Epithelial cell of esophagus (primary cell): ENCODE results near the gene MRPS26.

Experiments
- DNase-seq: peaks from one replicate; pipeline ENCODE4 v3.0.0; 2010; ENCODE audit warnings: low read depth
- H3K4me3 ChIP-seq: 2 replicates; pipeline ENCODE4 v1.5.1; 2011; ENCODE audit warnings: mild to moderate bottlenecking, low read length, control low read depth
- TF ChIP-seq, protein P1 (sequence below): IDR thresholded peaks from 2 replicates; pipeline ENCODE4 v1.5.1; 2011; ENCODE audit warnings: low read depth, mild to moderate bottlenecking, low read length, control low read depth, inconsistent platforms; ENCODE audit not compliant: insufficient read depth; ENCODE audit errors: missing control alignments

The MRPS26 gene

DNA sequence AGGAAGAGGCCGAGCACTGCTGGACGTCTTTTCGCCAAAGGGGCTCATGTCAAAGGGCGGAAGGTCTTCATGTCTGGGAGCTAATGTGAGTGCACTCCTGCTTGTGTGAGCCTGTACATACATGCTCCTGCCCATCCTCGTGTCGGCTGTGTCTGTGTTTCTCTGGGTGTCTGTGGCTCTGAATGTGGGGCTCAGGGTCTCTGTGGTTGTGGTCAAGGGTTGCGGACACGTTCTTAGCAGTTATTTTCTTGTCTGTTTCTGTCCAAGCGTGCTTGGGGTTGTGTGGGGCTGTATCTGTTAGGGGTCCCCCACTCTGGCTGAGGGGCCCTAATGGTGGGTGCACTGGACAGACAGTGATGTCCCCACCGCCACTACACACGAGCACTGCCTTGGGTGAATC lies 35.8 kb downstream of the MRPS26 start:
- TF ChIP-seq, protein P1, sequence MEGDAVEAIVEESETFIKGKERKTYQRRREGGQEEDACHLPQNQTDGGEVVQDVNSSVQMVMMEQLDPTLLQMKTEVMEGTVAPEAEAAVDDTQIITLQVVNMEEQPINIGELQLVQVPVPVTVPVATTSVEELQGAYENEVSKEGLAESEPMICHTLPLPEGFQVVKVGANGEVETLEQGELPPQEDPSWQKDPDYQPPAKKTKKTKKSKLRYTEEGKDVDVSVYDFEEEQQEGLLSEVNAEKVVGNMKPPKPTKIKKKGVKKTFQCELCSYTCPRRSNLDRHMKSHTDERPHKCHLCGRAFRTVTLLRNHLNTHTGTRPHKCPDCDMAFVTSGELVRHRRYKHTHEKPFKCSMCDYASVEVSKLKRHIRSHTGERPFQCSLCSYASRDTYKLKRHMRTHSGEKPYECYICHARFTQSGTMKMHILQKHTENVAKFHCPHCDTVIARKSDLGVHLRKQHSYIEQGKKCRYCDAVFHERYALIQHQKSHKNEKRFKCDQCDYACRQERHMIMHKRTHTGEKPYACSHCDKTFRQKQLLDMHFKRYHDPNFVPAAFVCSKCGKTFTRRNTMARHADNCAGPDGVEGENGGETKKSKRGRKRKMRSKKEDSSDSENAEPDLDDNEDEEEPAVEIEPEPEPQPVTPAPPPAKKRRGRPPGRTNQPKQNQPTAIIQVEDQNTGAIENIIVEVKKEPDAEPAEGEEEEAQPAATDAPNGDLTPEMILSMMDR: no peak
- H3K4me3 ChIP-seq: no peak overlapping the region
- no peak for DNase-seq

DNA sequence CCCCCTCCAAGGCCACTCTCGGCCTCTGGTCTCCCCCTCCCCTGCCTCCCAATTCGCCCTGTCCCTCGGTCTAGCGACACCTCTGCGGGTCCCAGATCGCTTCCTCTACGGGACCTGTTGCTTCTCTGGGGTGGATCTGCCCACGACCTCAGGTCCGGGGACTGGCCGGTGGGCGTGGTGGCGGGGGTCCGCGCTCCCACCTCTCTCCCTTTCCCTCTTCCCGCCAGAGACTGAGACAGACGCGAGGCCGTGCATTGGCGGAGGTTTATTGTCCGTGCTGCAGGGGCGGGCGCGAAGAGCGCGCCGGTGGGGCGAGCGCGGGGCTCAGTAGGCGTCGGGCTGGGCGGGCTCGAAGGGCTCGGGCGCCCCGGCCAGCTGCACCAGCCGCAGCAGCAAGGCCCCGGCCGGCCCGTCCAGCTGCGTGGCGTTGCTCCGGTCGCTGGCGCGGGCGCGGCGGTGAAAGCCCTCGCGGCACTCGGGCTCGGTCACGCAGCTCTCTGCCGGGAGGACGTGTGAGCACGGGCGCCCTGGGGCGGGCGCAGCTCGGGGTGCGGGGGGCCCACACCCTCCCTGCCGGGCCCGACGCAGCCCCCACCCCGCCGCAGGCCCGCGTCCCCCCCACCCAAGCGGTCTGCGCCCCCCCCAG lies 36.6 kb downstream of the MRPS26 start:
- DNase-seq: no peak
- no peak overlapping the region for H3K4me3 ChIP-seq
- TF ChIP-seq, protein P1: no peak

DNA sequence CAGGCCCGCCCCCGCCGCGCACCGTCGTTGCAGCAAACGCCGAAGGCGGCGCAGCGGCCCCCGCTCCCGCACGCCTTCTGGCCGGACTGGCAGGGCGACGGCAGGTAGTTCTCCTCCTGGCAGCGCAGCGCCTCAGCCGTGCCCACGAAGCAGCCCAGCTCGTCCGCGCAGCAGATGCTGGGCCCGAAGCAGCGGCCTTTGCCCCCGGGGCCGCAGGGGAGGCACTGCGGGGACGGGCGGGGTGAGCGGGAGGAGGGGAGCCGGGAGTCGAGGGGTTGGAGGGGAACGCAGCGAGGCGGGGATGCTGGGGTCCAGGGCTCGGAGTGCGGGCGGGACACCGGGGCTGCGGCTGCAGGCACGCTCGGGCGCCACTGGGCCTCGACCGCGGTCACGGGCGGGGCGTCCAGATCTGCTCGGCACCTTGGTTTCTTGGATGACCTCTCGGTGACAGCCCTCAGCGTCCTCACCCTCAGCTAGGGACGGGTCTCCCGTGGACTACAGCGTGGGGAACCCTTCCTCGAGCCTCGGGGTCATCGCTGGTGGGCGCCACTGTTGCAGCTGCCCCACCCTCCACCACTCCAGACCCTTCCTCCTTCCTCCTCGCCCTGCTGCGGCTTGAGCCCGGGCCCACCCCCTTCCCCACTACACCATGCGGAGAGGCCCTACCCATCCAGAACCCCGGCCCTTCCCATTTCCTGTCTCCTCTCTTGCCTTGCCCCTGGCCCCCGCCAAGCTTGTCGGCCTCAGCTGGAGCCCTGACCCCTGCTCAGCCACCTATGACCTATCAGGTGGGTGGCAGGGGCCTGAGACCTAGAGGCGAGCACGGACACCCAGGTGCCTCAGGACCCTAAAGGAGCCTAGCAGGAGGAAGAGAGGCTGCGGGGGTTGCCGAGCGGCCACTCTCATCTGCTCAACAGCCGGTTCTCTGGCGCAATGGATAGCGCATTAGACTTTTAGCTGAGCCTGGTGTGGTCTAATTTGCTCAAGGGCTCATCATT lies 37.4 kb downstream of the MRPS26 start:
- TF ChIP-seq, protein P1: no peak
- no peak overlapping the region for H3K4me3 ChIP-seq
- DNase-seq: no peak

DNA sequence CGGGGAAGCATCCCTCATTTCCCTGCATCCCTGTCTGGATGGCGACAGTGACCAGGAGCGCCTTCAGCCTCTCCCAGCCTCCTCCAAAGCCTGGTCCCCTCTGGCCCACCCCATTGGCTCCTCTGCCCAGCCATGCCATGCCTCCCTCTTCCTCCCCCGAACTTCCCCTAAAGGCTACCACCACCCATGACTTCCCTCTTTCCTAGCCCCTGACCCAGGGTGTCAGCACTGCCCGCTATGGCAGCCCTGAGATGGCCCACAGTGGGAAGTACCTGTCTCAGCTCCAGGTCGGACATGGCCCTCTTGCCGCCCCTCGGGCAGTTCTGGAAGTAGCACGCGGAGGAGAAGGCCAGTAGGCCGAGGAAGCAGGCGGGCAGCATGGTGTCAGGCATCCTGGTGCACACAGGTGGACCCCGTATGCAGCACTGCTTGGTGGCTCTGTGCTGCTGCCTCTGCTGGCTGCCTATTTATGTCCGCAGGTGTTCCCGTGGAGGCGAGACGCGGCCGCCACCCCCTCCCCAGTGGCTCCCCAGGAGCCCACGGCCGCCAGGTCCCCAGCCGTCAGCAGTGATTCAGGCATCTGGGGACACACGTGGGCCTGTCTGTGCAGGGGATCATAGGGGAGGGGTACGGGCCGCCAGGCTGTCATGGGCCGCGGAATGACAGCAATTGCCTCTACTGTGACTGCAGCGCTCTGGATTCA lies 38.6 kb downstream of the MRPS26 start, which contains the start of gene AVP:
AVP (minus strand) TSS at position 442 of the 703 bp plus-strand sequence; CDS start at position 392, 50 bp downstream.
- no peak for DNase-seq
- TF ChIP-seq, protein P1: no peak
- H3K4me3 ChIP-seq: no peak within 1 kb of the TSS

DNA sequence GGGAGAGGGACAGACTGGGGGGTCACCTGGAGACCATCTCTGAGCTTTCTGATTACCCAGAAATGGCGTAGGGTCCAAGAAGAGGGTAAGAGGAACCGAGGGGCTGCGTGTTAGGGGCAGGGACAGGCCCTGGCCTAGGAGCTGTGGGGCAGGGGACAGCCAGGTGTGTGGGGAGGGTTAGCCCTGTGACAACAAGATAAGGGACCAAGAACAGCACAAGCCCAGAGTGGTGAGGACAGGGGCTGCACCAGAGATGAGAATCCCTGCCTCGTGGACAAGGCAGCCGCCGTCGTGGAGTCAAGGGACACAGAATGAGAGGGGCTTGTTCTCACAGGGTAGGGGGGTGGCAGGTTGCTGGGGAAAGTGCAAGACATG lies 39.1 kb downstream of the MRPS26 start:
- H3K4me3 ChIP-seq: no peak overlapping the region
- no peak for DNase-seq
- TF ChIP-seq, protein P1: no peak

DNA sequence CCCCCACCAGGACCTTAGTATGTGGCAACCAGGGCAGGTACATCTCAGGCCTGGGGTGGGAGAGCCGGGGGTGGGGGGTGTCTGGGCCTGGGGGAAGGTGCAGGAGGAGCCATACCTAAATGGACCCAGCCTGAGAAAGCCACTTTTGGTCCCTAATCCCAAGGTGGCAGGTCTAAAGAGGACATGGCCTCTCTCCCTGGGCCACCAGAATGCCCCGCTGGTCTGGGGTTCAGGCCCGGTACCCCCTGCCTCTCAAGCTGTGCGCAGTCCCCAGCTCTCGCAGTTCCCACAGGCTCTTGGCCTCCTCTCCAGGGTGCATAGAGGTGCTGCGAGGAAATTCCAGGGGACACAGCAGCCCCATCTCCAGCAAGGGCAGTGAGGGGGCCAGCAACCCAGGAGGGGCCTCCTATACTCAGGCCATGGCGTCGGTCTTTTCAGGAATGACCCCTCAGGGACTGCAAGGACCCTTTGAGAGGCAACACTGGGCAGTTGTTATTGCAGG lies 39.8 kb downstream of the MRPS26 start:
- no peak for DNase-seq
- TF ChIP-seq, protein P1: no peak
- H3K4me3 ChIP-seq: no peak overlapping the region
